Measurements from ENCODE around the gene ACMSD.
"Not testable (repeated sequence)": the region's sequence is repeated elsewhere in the genome, so short reads cannot be mapped to it uniquely, and the experiment has no call there.

Gene ACMSD

DNA sequence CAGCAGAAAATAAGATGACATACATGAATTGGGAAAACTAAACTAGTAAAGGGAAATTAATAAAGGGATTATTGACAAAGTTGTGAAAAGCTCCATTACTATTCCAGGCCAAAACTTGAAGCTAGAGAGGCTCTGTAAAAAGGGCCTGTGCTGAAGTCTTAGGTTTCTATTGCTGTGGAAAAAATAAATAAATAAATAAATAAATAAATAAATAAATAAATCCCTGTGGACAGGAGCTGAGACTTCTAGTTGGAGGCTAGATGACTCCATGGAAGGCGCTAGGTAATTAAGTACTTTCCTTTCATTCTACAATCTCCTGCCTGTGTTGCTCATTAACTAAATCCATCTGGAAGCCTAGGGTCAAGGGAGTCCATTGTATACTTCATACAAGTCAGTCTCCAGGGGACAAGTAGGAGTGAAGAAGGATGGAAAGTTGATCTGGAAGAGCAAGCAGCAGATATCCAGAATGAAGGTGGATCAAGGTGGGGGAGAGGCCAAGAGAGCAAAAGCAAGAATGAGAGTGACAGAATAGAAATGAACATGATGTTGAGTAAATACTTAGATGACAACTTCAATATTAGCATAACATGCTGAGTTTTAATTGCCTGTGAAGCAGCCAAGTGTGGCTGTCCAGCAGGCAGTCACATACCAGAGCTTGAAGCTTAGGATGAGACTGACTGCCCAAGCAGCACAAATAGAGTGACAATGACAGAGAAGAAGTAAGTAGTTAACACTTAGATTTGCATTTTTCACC lies 54.0 kb downstream of the ACMSD start:
- in situ Hi-C loops (cut with MboI; ENCODE audit: low pct_unique_long_range_greater_than_20kb, low sequenced_read_pairs): loop anchor here (25.0 kb wide), 1 partner anchor 430 kb away; no protein-coding TSS in a partner anchor
- no peak for DNase-seq

GRCh38 chr2:134897932-134898331 lies 59.5 kb downstream of the ACMSD start:
- in situ Hi-C loops (cut with MboI; ENCODE audit: low pct_unique_long_range_greater_than_20kb, low sequenced_read_pairs): loop anchor here (25.0 kb wide), 1 partner anchor 436 kb away; no protein-coding TSS in a partner anchor
- peak; percentile 35 for DNase-seq

- in situ Hi-C loops (cut with MboI; ENCODE audit: low pct_unique_long_range_greater_than_20kb, low sequenced_read_pairs): loop anchor here (25.0 kb wide), 1 partner anchor 437 kb away; no protein-coding TSS in a partner anchor
- no peak for DNase-seq
These were observed 60.8 kb downstream of the ACMSD start for GRCh38 chr2:134899204-134899603.

DNA sequence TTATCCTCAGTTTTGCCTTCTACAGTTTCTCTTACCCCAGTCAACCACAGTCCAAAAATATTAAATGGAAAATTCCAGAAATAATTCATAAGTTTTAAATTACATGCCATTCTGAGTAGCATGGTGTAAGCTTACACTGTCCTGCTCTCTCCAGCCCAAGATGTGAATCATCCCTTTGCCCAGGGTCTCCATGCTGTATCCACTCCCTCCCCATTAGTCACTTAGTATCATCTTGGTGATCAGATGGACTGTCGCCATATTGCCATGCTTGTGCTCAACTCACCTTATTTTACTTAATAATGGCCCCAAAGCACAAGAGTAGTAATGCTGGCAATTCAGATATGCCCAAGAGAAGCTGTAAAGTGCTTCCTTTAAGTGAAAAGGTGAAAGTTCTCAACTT lies 61.7 kb downstream of the ACMSD start:
- DNase-seq: no peak
- in situ Hi-C loops (cut with MboI; ENCODE audit: low pct_unique_long_range_greater_than_20kb, low sequenced_read_pairs): no loop called here

GRCh38 chr2:134903701-134904100 lies 65.3 kb downstream of the ACMSD start:
- DNase-seq; in situ Hi-C loops (cut with MboI; ENCODE audit: low pct_unique_long_range_greater_than_20kb, low sequenced_read_pairs): not testable (repeated sequence)

DNA sequence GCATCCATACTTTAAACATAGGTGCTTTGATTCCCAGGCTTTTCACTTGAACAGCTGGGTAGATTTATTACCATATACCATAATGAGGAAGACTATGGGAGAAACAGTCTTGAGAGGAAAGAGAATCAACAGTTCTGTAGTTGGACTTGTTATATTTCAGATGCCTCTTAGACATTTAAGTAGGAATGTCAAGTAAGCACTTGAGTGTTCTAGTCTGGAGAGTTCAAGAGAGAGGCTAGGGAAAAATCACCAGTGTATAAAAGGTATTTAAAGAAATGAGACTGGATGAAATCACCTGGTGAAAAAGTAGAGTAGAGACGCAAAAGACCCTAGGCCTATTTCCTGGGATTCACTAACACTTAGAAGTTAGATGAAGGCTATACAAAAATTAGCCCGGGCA lies 66.8 kb downstream of the ACMSD start:
- in situ Hi-C loops (cut with MboI; ENCODE audit: low pct_unique_long_range_greater_than_20kb, low sequenced_read_pairs): no loop called here
- no peak for DNase-seq

DNA sequence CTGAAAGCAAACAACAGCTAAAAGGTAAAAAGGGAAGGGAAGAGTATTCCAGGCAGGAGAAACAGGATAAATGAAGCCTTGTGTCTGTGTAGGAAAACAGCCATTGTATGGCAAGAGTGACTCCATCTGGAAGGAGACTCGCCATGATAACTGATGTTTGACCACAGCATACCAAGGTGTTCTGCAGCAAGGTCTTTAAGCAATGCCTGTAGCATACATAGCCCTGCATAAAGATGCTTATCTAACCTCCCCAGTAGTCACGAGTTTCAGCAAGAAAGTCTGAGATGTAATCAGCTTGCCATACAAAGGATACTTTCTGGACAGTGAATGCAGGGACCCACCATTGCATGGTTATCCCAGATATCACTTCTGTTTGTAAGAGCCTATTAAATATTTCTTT lies 68.3 kb downstream of the ACMSD start:
- in situ Hi-C loops (cut with MboI; ENCODE audit: low pct_unique_long_range_greater_than_20kb, low sequenced_read_pairs): no loop called here
- no peak for DNase-seq

DNA sequence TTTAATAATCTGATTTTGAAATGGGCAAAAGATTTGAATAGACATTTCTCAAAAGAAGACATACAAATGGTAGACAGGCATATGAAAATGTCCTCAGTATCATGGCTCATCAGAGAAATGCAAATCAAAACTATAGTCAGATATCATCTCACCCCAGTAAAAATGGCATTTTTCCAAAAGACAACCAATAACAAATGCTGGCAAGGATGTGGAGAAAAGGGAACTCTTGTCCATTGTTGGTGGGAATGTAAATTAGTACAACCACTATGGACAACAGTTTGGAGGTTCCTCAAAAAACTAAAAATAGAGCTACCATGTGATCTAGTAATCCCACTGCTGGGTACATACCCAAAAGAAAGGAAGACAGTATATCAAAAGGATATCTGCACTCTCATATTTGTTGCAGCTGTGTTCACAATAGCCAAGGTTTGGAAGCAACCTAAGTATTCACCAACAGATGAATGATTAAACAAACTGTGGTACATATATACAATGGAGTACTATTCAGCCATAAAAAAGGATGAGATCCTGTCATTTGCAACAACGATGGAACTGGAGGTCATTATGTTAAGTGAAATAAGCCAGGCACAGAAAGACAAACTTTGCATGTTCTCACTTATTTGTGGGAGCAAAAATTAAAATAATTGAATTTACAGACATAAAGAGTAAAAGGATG lies 69.2 kb downstream of the ACMSD start:
- in situ Hi-C loops (cut with MboI; ENCODE audit: low pct_unique_long_range_greater_than_20kb, low sequenced_read_pairs); DNase-seq: not testable (repeated sequence)

DNA sequence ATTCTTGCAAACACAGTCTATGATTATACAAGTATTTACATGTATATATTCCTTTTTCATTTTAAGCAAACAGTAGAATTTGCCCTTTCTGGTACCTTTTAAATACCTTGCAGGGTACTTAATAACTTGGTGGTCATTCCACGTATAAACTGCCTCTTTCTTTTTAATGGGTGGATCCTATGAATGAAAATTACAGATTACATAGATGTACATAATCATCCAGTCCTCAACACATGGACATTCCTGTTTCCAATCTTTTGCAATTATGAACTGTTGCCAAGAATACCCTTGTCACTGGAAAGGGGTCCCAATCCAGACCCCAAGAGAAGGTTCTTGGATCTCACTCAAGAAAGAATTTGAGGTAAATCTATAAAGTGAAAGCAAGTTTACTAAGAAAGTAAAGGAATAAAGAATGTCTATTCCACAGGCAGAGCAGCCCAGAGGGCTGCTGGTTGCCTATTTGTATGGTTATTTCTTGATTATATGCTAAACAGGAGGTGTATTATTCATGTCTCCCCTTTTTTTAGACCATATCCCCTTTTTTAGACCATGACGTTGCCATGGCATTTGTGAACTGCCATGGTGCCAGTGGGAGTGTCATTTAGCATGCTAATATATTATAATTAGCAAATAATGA lies 72.5 kb downstream of the ACMSD start:
- in situ Hi-C loops (cut with MboI; ENCODE audit: low pct_unique_long_range_greater_than_20kb, low sequenced_read_pairs): no loop called here
- DNase-seq: no peak

GRCh38 chr2:134911400-134911785 lies 73.0 kb downstream of the ACMSD start:
- no peak for DNase-seq

DNA sequence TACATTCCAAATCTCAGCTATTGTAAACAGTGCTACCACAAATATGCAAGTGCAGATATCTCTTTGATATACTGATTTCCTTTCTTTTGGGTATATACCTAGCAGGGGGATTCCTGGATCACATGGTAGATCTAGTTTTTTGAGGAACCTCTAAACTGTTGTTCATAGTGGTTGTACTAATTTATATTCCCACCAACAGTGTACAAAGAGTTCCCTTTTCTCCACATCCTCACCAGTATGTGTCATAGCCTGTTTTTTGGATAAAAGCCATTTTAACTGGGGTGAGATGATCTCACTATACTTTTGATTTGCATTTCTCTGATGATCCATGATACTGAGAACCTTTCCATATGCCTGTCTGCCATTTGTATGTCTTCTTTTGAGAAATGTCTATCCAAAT lies 73.9 kb downstream of the ACMSD start:
- no peak for DNase-seq
- in situ Hi-C loops (cut with MboI; ENCODE audit: low pct_unique_long_range_greater_than_20kb, low sequenced_read_pairs): no loop called here

More at GRCh38 chr2:134911400-134911785, 73.0 kb downstream of the ACMSD start:
- in situ Hi-C loops (cut with MboI; ENCODE audit: low pct_unique_long_range_greater_than_20kb, low sequenced_read_pairs): no loop called here

GRCh38 chr2:134917360-134917865 lies 79.0 kb downstream of the ACMSD start:
- in situ Hi-C loops (cut with MboI; ENCODE audit: low pct_unique_long_range_greater_than_20kb, low sequenced_read_pairs): no loop called here
- no peak for DNase-seq

DNA sequence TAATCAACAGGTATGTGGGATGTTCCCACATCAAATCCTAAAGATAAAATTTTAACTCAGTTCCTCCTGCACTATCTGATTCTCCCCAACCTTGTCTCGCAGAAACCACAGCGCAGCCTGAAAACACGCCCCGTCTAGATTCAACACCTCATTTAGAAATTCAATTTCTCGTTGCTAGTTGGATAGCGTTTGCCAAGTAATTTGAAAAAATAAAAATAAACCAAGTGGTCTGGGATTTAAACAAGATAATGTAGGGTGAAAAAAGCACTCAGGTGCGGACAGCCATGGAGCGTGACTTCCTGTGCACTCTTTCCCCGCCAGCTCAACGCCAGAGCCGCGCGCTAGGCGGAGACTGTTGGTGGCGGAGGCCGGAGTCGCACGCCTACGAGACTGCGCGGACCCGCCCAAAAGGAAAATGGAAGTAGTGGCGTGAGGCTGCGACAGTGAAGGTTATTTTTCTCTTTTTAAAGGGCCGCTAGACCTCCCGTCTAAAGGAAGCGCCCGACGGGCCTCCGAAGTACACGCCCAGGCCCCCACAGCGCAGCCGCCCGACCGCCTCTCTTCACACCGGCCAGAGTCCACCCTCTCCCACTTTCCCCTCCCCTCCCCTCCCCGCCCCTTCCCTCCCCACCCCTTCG lies 79.6 kb downstream of the ACMSD start:
- DNase-seq: peak; percentile 95

DNA sequence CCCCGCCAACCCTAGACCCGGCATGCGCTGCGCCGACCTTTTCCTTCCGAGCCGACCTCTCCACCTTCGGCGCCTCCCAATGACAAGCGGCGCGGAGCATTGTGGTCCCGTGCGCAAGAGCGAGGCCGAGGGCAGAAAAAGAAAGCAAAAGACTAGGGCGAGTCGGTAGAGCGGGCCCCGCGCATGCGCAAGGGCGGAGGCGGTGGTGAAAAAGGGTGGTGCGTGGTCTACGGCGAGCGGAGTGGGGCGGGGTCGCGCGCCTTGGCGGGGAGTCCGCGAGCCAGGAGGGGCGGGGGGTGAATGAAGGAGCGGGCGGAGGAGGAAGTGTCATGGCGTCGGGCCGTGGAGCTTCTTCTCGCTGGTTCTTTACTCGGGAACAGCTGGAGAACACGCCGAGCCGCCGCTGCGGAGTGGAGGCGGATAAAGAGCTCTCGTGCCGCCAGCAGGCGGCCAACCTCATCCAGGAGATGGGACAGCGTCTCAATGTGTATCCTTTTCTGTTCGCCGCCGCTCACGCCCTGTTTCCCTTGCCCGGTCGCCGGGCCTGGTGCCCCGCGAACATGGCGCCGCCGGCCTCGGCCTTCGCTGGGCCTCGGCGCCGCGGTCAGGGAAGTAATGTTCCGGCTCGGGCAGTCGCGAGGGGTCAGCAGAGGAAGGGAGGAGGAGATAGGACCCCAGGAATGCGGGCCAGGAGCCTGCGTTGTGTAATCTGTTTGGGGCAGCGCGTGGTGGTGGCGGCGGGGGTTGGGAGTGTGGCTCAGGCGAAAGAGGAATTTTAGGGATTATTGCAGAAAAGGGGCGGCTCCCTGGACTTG lies 80.3 kb downstream of the ACMSD start, which contains the start of gene CCNT2:
Gene CCNT2, plus strand, starts transcription at position 297 of the 815 bp plus-strand sequence. Its CDS starts 33 bp downstream, at position 330.
- DNase-seq: peak; percentile 99
- in situ Hi-C loops (cut with MboI; ENCODE audit: low pct_unique_long_range_greater_than_20kb, low sequenced_read_pairs): no loop called here

More for the DNA sequence above, 79.6 kb downstream of the ACMSD start:
- in situ Hi-C loops (cut with MboI; ENCODE audit: low pct_unique_long_range_greater_than_20kb, low sequenced_read_pairs): no loop called here

GRCh38 chr2:134919341-134920210 lies 81.2 kb downstream of the ACMSD start:
- DNase-seq: peak; percentile 54
- in situ Hi-C loops (cut with MboI; ENCODE audit: low pct_unique_long_range_greater_than_20kb, low sequenced_read_pairs): no loop called here

DNA sequence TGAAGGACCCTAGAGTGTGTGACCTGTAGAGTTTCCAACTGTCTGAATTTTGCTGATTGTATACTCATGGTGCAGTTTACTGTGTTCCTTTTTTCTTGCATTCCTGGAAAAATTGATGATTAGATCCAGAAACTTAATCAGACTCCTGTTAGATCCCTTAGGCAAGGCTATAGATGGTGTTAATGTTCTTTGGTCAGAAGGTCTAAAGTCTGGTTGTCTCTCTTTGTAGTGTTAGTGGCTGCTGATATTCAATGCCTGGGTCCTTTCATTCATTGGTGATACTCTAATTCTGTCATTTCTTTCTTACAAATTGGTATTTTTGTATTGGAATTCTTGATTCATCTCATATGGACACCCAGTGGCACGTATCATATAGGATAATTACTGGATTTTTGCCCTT lies 86.5 kb downstream of the ACMSD start:
- no peak for DNase-seq
- in situ Hi-C loops (cut with MboI; ENCODE audit: low pct_unique_long_range_greater_than_20kb, low sequenced_read_pairs): no loop called here

DNA sequence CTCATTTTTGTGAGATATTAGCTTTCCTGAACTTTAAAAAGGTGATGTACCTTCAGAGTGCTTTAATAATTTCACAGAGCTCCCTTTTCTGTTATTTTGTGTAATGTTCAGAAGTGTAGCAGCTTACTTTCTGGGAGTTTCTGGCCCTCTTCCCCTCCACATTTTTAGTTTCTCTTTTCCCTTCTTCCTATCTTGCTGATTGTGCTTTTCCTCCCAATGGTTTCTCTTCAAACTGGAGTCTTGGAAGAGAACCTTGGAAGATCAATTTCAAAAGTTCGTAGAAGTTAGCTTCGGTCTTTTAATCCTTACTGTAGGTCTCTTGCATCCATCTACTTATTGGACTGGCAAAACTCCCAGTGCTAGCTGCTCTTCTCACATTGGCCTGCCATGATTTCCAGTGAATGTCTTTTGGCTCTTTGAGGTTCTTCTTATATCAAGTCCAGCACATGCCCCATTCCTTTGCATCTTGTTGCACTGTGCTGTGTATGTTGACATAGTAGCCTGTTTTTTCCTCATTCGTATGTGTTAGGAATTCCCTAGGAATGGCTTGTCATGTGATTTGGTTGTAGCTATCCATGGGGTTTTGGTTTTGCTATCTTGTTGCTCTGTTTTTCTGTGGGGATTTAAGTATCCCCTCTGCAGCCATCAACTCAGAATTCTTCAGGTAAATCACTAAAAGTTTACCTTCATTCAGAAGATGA lies 88.0 kb downstream of the ACMSD start:
- in situ Hi-C loops (cut with MboI; ENCODE audit: low pct_unique_long_range_greater_than_20kb, low sequenced_read_pairs): no loop called here
- DNase-seq: no peak
